Left forelimb (tissue), 1 donor: ENCODE data around the gene RBL2.

Experiments
- DNase-seq: peaks from one replicate; pipeline ENCODE4 v3.0.0-alpha.2; 2018; ENCODE audit warnings: low spot score

The RBL2 gene

GRCh38 chr16:53456625-53457024 lies 22.4 kb downstream of the RBL2 start:
- no peak for DNase-seq

GRCh38 chr16:53457670-53458069 lies 23.4 kb downstream of the RBL2 start:
- no peak for DNase-seq

GRCh38 chr16:53458635-53459034 lies 24.4 kb downstream of the RBL2 start:
- DNase-seq, result no peak

GRCh38 chr16:53465606-53466280 lies 31.5 kb downstream of the RBL2 start:
- no peak for DNase-seq

GRCh38 chr16:53476867-53477266 lies 42.6 kb downstream of the RBL2 start:
- DNase-seq, result no peak

- no peak for DNase-seq
Measured at GRCh38 chr16:53478965-53479364, 44.7 kb downstream of the RBL2 start.

- no peak for DNase-seq
Measured at GRCh38 chr16:53480394-53480793, 46.1 kb downstream of the RBL2 start.

- no peak for DNase-seq
Measured at GRCh38 chr16:53482123-53482522, 47.9 kb downstream of the RBL2 start.

- DNase-seq, result no peak
Measured at GRCh38 chr16:53484542-53484941, 50.3 kb downstream of the RBL2 start.

- no peak for DNase-seq
Measured at GRCh38 chr16:53486230-53486629, 52.0 kb downstream of the RBL2 start.

GRCh38 chr16:53489755-53490154 lies 55.5 kb downstream of the RBL2 start:
- DNase-seq, result no peak

GRCh38 chr16:53492503-53492902 lies 58.2 kb downstream of the RBL2 start:
- DNase-seq, result no peak

GRCh38 chr16:53494636-53495035 lies 60.4 kb downstream of the RBL2 start:
- DNase-seq, result no peak

GRCh38 chr16:53495325-53495724 lies 61.1 kb downstream of the RBL2 start:
- DNase-seq, result no peak

GRCh38 chr16:53498984-53499383 lies 64.7 kb downstream of the RBL2 start:
- no peak for DNase-seq

- DNase-seq, result no peak
Measured at GRCh38 chr16:53501216-53501859, 67.1 kb downstream of the RBL2 start.

- DNase-seq, result no peak
Measured at GRCh38 chr16:53502331-53503269, 68.3 kb downstream of the RBL2 start, which contains the start of gene AKTIP. TSS of gene AKTIP (minus strand) at chr16:53503209. CDS start at chr16:53500259, 2,950 bp downstream.

- DNase-seq, result peak; percentile 100
Measured at GRCh38 chr16:53503270-53503923, 69.1 kb downstream of the RBL2 start.

GRCh38 chr16:53503991-53504663 lies 69.9 kb downstream of the RBL2 start:
- DNase-seq, result peak; percentile 73

GRCh38 chr16:53504665-53505064 lies 70.4 kb downstream of the RBL2 start:
- DNase-seq, result no peak

- DNase-seq, result no peak
Measured at GRCh38 chr16:53506254-53506653, 72.0 kb downstream of the RBL2 start.
